GM23338 (cell line): ENCODE results near the gene GPX7. TPM values are rescaled to one million over a fixed set of nuclear protein-coding genes. Genes with fewer than 3 reads are reported as not detected.

Source experiments
- ATAC-seq: fragments of 200-7000 bp; cut with Tn5 transposase; 3 replicates; pipeline ENCODE4 v1.9.1; 2020
- DNase-seq: peaks from one replicate; pipeline ENCODE4 v3.0.0-alpha.2; 2015; ENCODE audit warnings: low spot score
- H2AFZ ChIP-seq: fragments of 200-600 bp; sonication (generic); 2 replicates; pipeline ENCODE4 v1.8.0; 2016; ENCODE audit warnings: antibody characterized with exemption, mild to moderate bottlenecking, moderate library complexity
- H3F3A ChIP-seq: fragments of 200-600 bp; sonication (generic); replicated peaks from 2 replicates; pipeline ENCODE4 v1.8.0; 2017; ENCODE audit warnings: antibody characterized with exemption, mixed run types, low read depth
- H3K27ac ChIP-seq: fragments of 200-600 bp; sonication (generic); 2 replicates; pipeline ENCODE4 v1.6.1; 2016; ENCODE audit warnings: low read depth
- H3K27me3 ChIP-seq: fragments of 200-600 bp; sonication (generic); 2 replicates; pipeline ENCODE4 v1.8.0; 2016; ENCODE audit warnings: mild to moderate bottlenecking, mixed run types, moderate library complexity; ENCODE audit not compliant: insufficient read depth
- H3K36me3 ChIP-seq: fragments of 200-600 bp; sonication (generic); 2 replicates; pipeline ENCODE4 v1.8.0; 2016; ENCODE audit warnings: mild to moderate bottlenecking; ENCODE audit not compliant: insufficient read depth
- H3K4me1 ChIP-seq: fragments of 200-600 bp; sonication (generic); 2 replicates; pipeline ENCODE4 v1.8.0; 2016; ENCODE audit warnings: mild to moderate bottlenecking, moderate library complexity; ENCODE audit not compliant: insufficient read depth
- H3K4me2 ChIP-seq: fragments of 200-600 bp; sonication (generic); 2 replicates; pipeline ENCODE4 v1.7.1; 2017; ENCODE audit warnings: mixed run types
- H3K4me3 ChIP-seq: fragments of 200-600 bp; sonication (generic); 2 replicates; pipeline ENCODE4 v1.6.1; 2016; ENCODE audit warnings: mixed run types
- H3K79me2 ChIP-seq: fragments of 200-600 bp; sonication (generic); replicated peaks from 2 replicates; pipeline ENCODE4 v1.8.0; 2017; ENCODE audit warnings: mild to moderate bottlenecking; ENCODE audit not compliant: insufficient read depth
- H3K9me2 ChIP-seq: fragments of 200-600 bp; sonication (generic); 2 replicates; pipeline ENCODE4 v1.8.0; 2017; ENCODE audit not compliant: insufficient read depth
- H4K20me1 ChIP-seq: fragments of 200-600 bp; sonication (generic); replicated peaks from 2 replicates; pipeline ENCODE4 v1.8.0; 2017; ENCODE audit warnings: mild to moderate bottlenecking; ENCODE audit not compliant: insufficient read depth
- H3K27ac Mint-ChIP-seq: 2 replicates; pipeline ENCODE4 v1.8.0; 2020; ENCODE audit warnings: inconsistent platforms, mild to moderate bottlenecking, moderate library complexity, mixed read lengths
- H3K27me3 Mint-ChIP-seq: 3 replicates; pipeline ENCODE4 v1.8.0; 2022; ENCODE audit warnings: low read depth, mild to moderate bottlenecking, moderate library complexity, mixed read lengths, inconsistent platforms; ENCODE audit not compliant: insufficient read depth, poor library complexity
- H3K36me3 Mint-ChIP-seq: 3 replicates; pipeline ENCODE4 v1.8.0; 2021; ENCODE audit warnings: low read depth, mild to moderate bottlenecking, inconsistent platforms, moderate library complexity, mixed read lengths
- H3K4me1 Mint-ChIP-seq: 3 replicates; pipeline ENCODE4 v1.8.0; 2020; ENCODE audit warnings: mild to moderate bottlenecking, inconsistent platforms, mixed read lengths
- H3K4me3 Mint-ChIP-seq: 3 replicates; pipeline ENCODE4 v1.8.0; 2021; ENCODE audit warnings: moderate library complexity, mild to moderate bottlenecking, inconsistent platforms, mixed read lengths
- H3K9me3 Mint-ChIP-seq: 3 replicates; pipeline ENCODE4 v1.8.0; 2020; ENCODE audit warnings: moderate library complexity, mild to moderate bottlenecking, inconsistent platforms, mixed read lengths
- EZH2 ChIP-seq: fragments of 200-600 bp; sonication (generic); IDR thresholded peaks from one replicate; pipeline ENCODE4 v1.8.0; 2017; ENCODE audit warnings: antibody characterized with exemption, mild to moderate bottlenecking, low read depth; ENCODE audit not compliant: unreplicated experiment
- STAT1 ChIP-seq: IDR thresholded peaks from one replicate; pipeline ENCODE4 v1.6.1; 2016; ENCODE audit warnings: antibody characterized with exemption; ENCODE audit not compliant: unreplicated experiment
- polyA plus RNA-seq: library from polyadenylated mRNA; unstranded; fragments of >200 nt; fragmentation: Nextera tagmentation; extraction: Ambion mirVana; gene quantifications from 2 replicates; pipeline ENCODE4 v1.2.1, GENCODE V29; 2016
- total RNA-seq: library from RNA; depleted of rRNA; stranded (reverse); fragments of >200 nt; shearing (Covaris generic); gene quantifications from 2 replicates; pipeline ENCODE4 v1.2.3, GENCODE V29; 2014
- TF ChIP-seq, protein P1 (sequence below): fragments of 250-450 bp; sonication (Bioruptor Pico); IDR thresholded peaks from 2 replicates; pipeline ENCODE4 v1.5.0; 2020; ENCODE audit warnings: mild to moderate bottlenecking, moderate library complexity
- TF ChIP-seq, protein P2 (sequence below), 2 experiments: fragments of 200-600 bp in 1 of 2; sonication (generic) in 1 of 2; conservative IDR thresholded peaks; 2 replicates each; pipeline versions ENCODE4 v1.5.1 to v1.6.1; 2016 to 2017; ENCODE audit warnings: antibody characterized with exemption in 2 of 2, low read depth in 2 of 2, mild to moderate bottlenecking in 2 of 2, moderate library complexity in 1 of 2

The GPX7 gene
- total and polyA plus RNA-seq, 2 experiments from 2014 or later, result 12.8 to 20.9 TPM

DNA sequence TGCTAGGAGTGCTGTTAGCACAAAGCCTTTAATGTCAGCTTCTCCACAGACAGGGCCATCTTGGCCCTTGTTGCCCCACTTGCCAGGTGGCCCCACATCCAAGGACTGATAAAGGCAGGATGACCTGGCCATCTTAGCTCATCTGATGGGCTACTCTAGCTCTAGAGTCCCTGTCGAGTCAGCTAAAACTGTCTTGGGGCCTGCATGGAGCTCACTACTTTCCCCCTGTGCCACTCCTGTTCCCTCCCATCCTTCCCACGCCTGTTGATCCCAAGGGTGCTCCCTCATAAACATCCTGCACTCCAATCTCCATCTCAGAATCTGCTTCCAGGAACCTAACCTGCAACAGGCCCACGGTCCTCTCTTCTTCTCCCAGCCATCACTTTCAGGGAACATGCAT lies 652 bp upstream of the GPX7 start (continued):
- TF ChIP-seq, protein P1, sequence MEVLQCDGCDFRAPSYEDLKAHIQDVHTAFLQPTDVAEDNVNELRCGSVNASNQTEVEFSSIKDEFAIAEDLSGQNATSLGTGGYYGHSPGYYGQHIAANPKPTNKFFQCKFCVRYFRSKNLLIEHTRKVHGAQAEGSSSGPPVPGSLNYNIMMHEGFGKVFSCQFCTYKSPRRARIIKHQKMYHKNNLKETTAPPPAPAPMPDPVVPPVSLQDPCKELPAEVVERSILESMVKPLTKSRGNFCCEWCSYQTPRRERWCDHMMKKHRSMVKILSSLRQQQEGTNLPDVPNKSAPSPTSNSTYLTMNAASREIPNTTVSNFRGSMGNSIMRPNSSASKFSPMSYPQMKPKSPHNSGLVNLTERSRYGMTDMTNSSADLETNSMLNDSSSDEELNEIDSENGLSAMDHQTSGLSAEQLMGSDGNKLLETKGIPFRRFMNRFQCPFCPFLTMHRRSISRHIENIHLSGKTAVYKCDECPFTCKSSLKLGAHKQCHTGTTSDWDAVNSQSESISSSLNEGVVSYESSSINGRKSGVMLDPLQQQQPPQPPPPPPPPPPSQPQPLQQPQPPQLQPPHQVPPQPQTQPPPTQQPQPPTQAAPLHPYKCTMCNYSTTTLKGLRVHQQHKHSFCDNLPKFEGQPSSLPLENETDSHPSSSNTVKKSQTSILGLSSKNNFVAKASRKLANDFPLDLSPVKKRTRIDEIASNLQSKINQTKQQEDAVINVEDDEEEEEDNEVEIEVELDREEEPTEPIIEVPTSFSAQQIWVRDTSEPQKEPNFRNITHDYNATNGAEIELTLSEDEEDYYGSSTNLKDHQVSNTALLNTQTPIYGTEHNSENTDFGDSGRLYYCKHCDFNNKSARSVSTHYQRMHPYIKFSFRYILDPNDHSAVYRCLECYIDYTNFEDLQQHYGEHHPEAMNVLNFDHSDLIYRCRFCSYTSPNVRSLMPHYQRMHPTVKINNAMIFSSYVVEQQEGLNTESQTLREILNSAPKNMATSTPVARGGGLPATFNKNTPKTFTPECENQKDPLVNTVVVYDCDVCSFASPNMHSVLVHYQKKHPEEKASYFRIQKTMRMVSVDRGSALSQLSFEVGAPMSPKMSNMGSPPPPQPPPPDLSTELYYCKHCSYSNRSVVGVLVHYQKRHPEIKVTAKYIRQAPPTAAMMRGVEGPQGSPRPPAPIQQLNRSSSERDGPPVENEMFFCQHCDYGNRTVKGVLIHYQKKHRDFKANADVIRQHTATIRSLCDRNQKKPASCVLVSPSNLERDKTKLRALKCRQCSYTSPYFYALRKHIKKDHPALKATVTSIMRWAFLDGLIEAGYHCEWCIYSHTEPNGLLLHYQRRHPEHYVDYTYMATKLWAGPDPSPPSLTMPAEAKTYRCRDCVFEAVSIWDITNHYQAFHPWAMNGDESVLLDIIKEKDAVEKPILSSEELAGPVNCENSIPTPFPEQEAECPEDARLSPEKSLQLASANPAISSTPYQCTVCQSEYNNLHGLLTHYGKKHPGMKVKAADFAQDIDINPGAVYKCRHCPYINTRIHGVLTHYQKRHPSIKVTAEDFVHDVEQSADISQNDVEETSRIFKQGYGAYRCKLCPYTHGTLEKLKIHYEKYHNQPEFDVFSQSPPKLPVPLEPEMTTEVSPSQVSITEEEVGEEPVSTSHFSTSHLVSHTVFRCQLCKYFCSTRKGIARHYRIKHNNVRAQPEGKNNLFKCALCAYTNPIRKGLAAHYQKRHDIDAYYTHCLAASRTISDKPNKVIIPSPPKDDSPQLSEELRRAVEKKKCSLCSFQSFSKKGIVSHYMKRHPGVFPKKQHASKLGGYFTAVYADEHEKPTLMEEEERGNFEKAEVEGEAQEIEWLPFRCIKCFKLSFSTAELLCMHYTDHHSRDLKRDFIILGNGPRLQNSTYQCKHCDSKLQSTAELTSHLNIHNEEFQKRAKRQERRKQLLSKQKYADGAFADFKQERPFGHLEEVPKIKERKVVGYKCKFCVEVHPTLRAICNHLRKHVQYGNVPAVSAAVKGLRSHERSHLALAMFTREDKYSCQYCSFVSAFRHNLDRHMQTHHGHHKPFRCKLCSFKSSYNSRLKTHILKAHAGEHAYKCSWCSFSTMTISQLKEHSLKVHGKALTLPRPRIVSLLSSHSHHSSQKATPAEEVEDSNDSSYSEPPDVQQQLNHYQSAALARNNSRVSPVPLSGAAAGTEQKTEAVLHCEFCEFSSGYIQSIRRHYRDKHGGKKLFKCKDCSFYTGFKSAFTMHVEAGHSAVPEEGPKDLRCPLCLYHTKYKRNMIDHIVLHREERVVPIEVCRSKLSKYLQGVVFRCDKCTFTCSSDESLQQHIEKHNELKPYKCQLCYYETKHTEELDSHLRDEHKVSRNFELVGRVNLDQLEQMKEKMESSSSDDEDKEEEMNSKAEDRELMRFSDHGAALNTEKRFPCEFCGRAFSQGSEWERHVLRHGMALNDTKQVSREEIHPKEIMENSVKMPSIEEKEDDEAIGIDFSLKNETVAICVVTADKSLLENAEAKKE (CRISPR knock-in tag), result no peak
- TF ChIP-seq, protein P2, sequence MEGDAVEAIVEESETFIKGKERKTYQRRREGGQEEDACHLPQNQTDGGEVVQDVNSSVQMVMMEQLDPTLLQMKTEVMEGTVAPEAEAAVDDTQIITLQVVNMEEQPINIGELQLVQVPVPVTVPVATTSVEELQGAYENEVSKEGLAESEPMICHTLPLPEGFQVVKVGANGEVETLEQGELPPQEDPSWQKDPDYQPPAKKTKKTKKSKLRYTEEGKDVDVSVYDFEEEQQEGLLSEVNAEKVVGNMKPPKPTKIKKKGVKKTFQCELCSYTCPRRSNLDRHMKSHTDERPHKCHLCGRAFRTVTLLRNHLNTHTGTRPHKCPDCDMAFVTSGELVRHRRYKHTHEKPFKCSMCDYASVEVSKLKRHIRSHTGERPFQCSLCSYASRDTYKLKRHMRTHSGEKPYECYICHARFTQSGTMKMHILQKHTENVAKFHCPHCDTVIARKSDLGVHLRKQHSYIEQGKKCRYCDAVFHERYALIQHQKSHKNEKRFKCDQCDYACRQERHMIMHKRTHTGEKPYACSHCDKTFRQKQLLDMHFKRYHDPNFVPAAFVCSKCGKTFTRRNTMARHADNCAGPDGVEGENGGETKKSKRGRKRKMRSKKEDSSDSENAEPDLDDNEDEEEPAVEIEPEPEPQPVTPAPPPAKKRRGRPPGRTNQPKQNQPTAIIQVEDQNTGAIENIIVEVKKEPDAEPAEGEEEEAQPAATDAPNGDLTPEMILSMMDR (conservative IDR thresholded peaks at IDR 0.05; ENCODE audit: low read depth in 2 of 2), result no peak

DNA sequence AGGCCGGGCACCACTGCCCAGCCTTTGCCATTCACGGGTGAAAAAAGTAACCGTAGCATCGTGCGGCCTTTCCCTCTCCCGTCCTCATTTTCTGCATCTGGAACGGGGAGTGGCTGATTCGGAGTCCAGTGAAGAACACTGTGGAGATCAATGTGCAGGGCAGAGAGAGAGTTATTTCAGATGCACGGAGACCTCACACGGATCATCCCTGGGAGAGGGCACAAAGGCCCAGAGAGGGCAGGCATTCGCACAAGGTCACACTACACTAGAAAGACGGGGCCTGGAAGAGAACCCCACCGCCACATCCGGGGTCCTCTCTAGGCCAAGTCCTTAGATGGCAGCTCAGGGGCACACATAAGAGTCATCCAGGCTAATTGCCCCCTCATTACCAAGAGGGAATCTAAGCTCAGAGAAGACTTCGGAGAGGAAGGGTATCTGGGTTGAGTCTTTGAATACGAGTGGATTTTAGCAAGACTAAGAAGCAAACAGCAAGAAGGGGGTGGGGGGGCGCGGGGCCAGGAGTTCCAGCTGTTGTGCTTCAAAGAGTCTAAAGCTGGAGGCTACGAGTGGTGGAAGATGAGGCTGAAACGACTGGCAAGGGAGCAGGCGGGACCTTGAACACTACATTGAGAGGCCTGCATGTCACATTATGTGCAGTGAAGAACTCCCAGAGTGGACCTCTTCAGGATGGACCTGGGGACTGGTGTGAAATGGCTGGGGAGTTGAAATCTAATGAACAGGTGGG lies 857 bp downstream of the GPX7 start:
- no peak overlapping the region for H3K27ac Mint-ChIP-seq
- peak; percentile 21 for DNase-seq
- peak overlapping the region; percentile 92 for H3K4me2 ChIP-seq

More for the DNA sequence above, 857 bp downstream of the GPX7 start:
- H3K4me1 Mint-ChIP-seq, result peaks cover 10% of the 10 kb centered on the region
- H3K9me2 ChIP-seq, result no peaks in the 10 kb centered on the region
- no peak overlapping the region for H3K27ac ChIP-seq
- H3K36me3 ChIP-seq, result no peaks in the 10 kb centered on the region
- no peaks in the 10 kb centered on the region; the same call in 1 of the 2 replicates for H3F3A ChIP-seq
- peak overlapping the region; percentile 66 for H3K4me3 ChIP-seq
- H3K4me3 Mint-ChIP-seq, result peak overlapping the region; percentile 74
- no peaks in the 10 kb centered on the region for H3K79me2 ChIP-seq
- peak; percentile 14 for ATAC-seq
- peak overlapping the region; percentile 99 for H2AFZ ChIP-seq
- H4K20me1 ChIP-seq, result no peaks in the 10 kb centered on the region; the same call in 1 of the 2 replicates
- peaks cover 38% of the 10 kb centered on the region for H3K27me3 Mint-ChIP-seq
- H3K9me3 Mint-ChIP-seq, result peaks cover 3% of the 10 kb centered on the region; the same call in 1 of the 3 replicates
- peaks cover 2% of the 10 kb centered on the region; the same call in 2 of the 3 replicates for H3K36me3 Mint-ChIP-seq
- peaks cover 45% of the 10 kb centered on the region for H3K27me3 ChIP-seq
- 0 out of 2 replicates have a peak, but pooled peaks cover 10% of the 10 kb centered on the region for H3K4me1 ChIP-seq
- TF ChIP-seq, protein P2 (conservative IDR thresholded peaks at IDR 0.05; ENCODE audit: low read depth in 2 of 2), result no peak
- TF ChIP-seq EZH2 (peak; percentile 52), STAT1 (no peak)
